ENCODE data around the gene AGBL5. TPM values are rescaled to one million over a fixed set of nuclear protein-coding genes. Genes with fewer than 3 reads are reported as not detected.

Gene AGBL5
- total and polyA plus RNA-seq, 2 of the 13 experiments (the other 11 are each of a cell fraction or from before 2014, with no cell fraction given): 55.9 to 73.3 TPM

- TF ChIP-seq IRX3 (CRISPR knock-in tag; IDR thresholded peaks at IDR 0.05; ENCODE audit: borderline replicate concordance, low read depth): no peak; the same call in 1 of the 2 replicates
- no peak for TF ChIP-seq RFX3 (CRISPR knock-in tag; IDR thresholded peaks at IDR 0.05)
- TF ChIP-seq MTA3 (CRISPR knock-in tag; IDR thresholded peaks at IDR 0.05): no peak
- peak; percentile 11; the same call in 1 of the 2 replicates for TF ChIP-seq ZNF770 (CRISPR knock-in tag; IDR thresholded peaks at IDR 0.05)
- no peak for TF ChIP-seq PAWR (CRISPR knock-in tag; IDR thresholded peaks at IDR 0.05; ENCODE audit: borderline replicate concordance)
- TF ChIP-seq ARNT2 (CRISPR knock-in tag; IDR thresholded peaks at IDR 0.05; ENCODE audit: low read depth): peak; percentile 87
- no peak; the same call in none of the 2 replicates for TF ChIP-seq MIER2 (CRISPR knock-in tag; IDR thresholded peaks at IDR 0.05)
- TF ChIP-seq HDAC1 (CRISPR knock-in tag; IDR thresholded peaks at IDR 0.05): peak; percentile 97
- no peak for TF ChIP-seq ZC3H4 (CRISPR knock-in tag; IDR thresholded peaks at IDR 0.05; ENCODE audit: borderline replicate concordance)
- TF ChIP-seq PATZ1 (CRISPR knock-in tag; IDR thresholded peaks at IDR 0.05): peak; percentile 64
- TF ChIP-seq ZBTB33 (CRISPR knock-in tag; IDR thresholded peaks at IDR 0.05): no peak
- TF ChIP-seq ZBTB3 (CRISPR knock-in tag; IDR thresholded peaks at IDR 0.05; ENCODE audit: borderline replicate concordance, low read depth): 0 out of 2 replicates have a peak, but pooled peaks have one; percentile 66
- peak; percentile 89 for TF ChIP-seq KMT2B (CRISPR knock-in tag; IDR thresholded peaks at IDR 0.05)
- TF ChIP-seq PREB (CRISPR knock-in tag; IDR thresholded peaks at IDR 0.05): no peak
- TF ChIP-seq ZNF121 (CRISPR knock-in tag; IDR thresholded peaks at IDR 0.05): peak; percentile 46; the same call in 1 of the 2 replicates
- no peak for TF ChIP-seq ATM (IDR thresholded peaks at IDR 0.05; ENCODE audit: borderline replicate concordance)
- peak in 1 of 2 experiments; percentile 61; a peak in 2 of 4 replicates for TF ChIP-seq ATF4 (CRISPR knock-in tag; IDR thresholded peaks at IDR 0.05)
- TF ChIP-seq ZNF274 (CRISPR knock-in tag; IDR thresholded peaks at IDR 0.05): peak; percentile 62; the same call in 1 of the 2 replicates
- no peak for TF ChIP-seq REXO4 (CRISPR knock-in tag; IDR thresholded peaks at IDR 0.05; ENCODE audit: borderline replicate concordance)
- TF ChIP-seq MLLT10 (CRISPR knock-in tag; IDR thresholded peaks at IDR 0.05): no peak
- no peak for TF ChIP-seq SMAD9 (CRISPR knock-in tag; IDR thresholded peaks at IDR 0.05)
- TF ChIP-seq KDM1A (CRISPR knock-in tag; IDR thresholded peaks at IDR 0.05): 0 out of 2 replicates have a peak, but pooled peaks have one; percentile 6
These were observed 18.8 kb upstream of the AGBL5 start, which contains the start of gene TMEM214 (continued) for GRCh38 chr2:27032495-27033252.

Data from HepG2 (cell line).